Muscle layer of duodenum (tissue), 2 donors: ENCODE results near the gene SLC25A5.
"Not testable (repeated sequence)": the region's sequence is repeated elsewhere in the genome, so short reads cannot be mapped to it uniquely, and the experiment has no call there.

ENCODE experiments used
- H3K27ac ChIP-seq: one replicate; pipeline ENCODE4 v1.7.0; 2013; ENCODE audit warnings: mild to moderate bottlenecking, low read length
- H3K27me3 ChIP-seq: one replicate; pipeline ENCODE4 v1.7.0; 2013; ENCODE audit warnings: low read depth, mild to moderate bottlenecking, control low read depth, low read length
- H3K36me3 ChIP-seq, 2 donors: one replicate each; pipeline ENCODE4 v1.7.0; 2013; ENCODE audit warnings: low read length in 2 of 2, control low read depth in 1 of 2, mild to moderate bottlenecking in 1 of 2; ENCODE audit not compliant: insufficient read depth in 2 of 2, control insufficient read depth in 1 of 2
- H3K4me1 ChIP-seq, 2 donors: one replicate each; pipeline ENCODE4 v1.7.0; 2013; ENCODE audit warnings: low read length in 2 of 2, mild to moderate bottlenecking in 2 of 2, control low read depth in 1 of 2, moderate library complexity in 1 of 2; ENCODE audit not compliant: insufficient read depth in 2 of 2, control insufficient read depth in 1 of 2
- H3K4me3 ChIP-seq, 2 donors: one replicate each; pipeline ENCODE4 v1.7.0; 2013; ENCODE audit warnings: low read length in 2 of 2, low read depth in 1 of 2, mild to moderate bottlenecking in 1 of 2
- H3K9me3 ChIP-seq, 2 donors: one replicate each; pipeline ENCODE4 v1.7.0; 2013; ENCODE audit warnings: low read length in 2 of 2, control low read depth in 1 of 2, mild to moderate bottlenecking in 1 of 2; ENCODE audit not compliant: control insufficient read depth in 1 of 2
- donor health status: healthy.

SLC25A5 gene

GRCh38 chrX:119495734-119496726 lies 27.8 kb downstream of the SLC25A5 start:
- H3K9me3 ChIP-seq, result no peaks in the 10 kb centered on the region
- H3K4me1 ChIP-seq, result peaks cover 0 to 3% of the 10 kb centered on the region in 2 donors
- H3K27ac ChIP-seq, result peak overlapping the region; percentile 72
- no peaks in the 10 kb centered on the region for H3K36me3 ChIP-seq
- H3K4me3 ChIP-seq, result no peak overlapping the region
- H3K27me3 ChIP-seq, result no peaks in the 10 kb centered on the region

GRCh38 chrX:119497185-119497584 lies 28.9 kb downstream of the SLC25A5 start:
- Histone ChIP-seq H3K9me3 (no peaks in the 10 kb centered on the region), H3K27ac (no peak overlapping the region), H3K4me3 (no peak overlapping the region), H3K36me3 (no peaks in the 10 kb centered on the region), H3K4me1 (peaks cover 0 to 3% of the 10 kb centered on the region in 2 donors), H3K27me3 (no peaks in the 10 kb centered on the region)

- Histone ChIP-seq H3K27ac (no peak overlapping the region), H3K4me3 (no peak overlapping the region)
These were observed 32.0 kb downstream of the SLC25A5 start for GRCh38 chrX:119500061-119500800.

GRCh38 chrX:119501511-119502148 lies 33.4 kb downstream of the SLC25A5 start:
- Histone ChIP-seq H3K4me3 (no peak overlapping the region), H3K9me3 (no peaks in the 10 kb centered on the region), H3K27me3 (no peaks in the 10 kb centered on the region), H3K27ac (peak overlapping the region; percentile 69), H3K36me3 (no peaks in the 10 kb centered on the region), H3K4me1 (peaks cover 0 to 7% of the 10 kb centered on the region in 2 donors)

More at GRCh38 chrX:119500061-119500800, 32.0 kb downstream of the SLC25A5 start:
- H3K36me3 ChIP-seq, result no peaks in the 10 kb centered on the region
- no peaks in the 10 kb centered on the region for H3K27me3 ChIP-seq
- H3K9me3 ChIP-seq, result no peaks in the 10 kb centered on the region
- peaks cover 3 to 7% of the 10 kb centered on the region in 2 donors for H3K4me1 ChIP-seq

GRCh38 chrX:119502727-119503483 lies 34.7 kb downstream of the SLC25A5 start:
- no peaks in the 10 kb centered on the region for H3K36me3 ChIP-seq
- H3K27ac ChIP-seq, result peak overlapping the region; percentile 69
- peaks cover 0 to 7% of the 10 kb centered on the region in 2 donors for H3K4me1 ChIP-seq
- H3K27me3 ChIP-seq, result no peaks in the 10 kb centered on the region
- H3K9me3 ChIP-seq, result no peaks in the 10 kb centered on the region
- H3K4me3 ChIP-seq, result no peak overlapping the region

GRCh38 chrX:119503484-119503861 lies 35.2 kb downstream of the SLC25A5 start:
- H3K4me1 ChIP-seq, result peaks cover 0 to 7% of the 10 kb centered on the region in 2 donors
- H3K36me3 ChIP-seq, result no peaks in the 10 kb centered on the region
- no peaks in the 10 kb centered on the region for H3K9me3 ChIP-seq
- no peaks in the 10 kb centered on the region for H3K27me3 ChIP-seq
- H3K4me3 ChIP-seq, result no peak overlapping the region
- H3K27ac ChIP-seq, result peak overlapping the region; percentile 69

- not testable (repeated sequence) for H3K9me3 ChIP-seq, H3K4me1 ChIP-seq, H3K4me3 ChIP-seq, H3K27ac ChIP-seq, H3K36me3 ChIP-seq, H3K27me3 ChIP-seq
These were observed 36.9 kb downstream of the SLC25A5 start for GRCh38 chrX:119505145-119505544.

- Histone ChIP-seq H3K4me1 (peaks cover 0 to 7% of the 10 kb centered on the region in 2 donors), H3K36me3 (no peaks in the 10 kb centered on the region), H3K27ac (no peak overlapping the region), H3K4me3 (no peak overlapping the region), H3K9me3 (no peaks in the 10 kb centered on the region), H3K27me3 (no peaks in the 10 kb centered on the region)
These were observed 37.7 kb downstream of the SLC25A5 start for GRCh38 chrX:119505945-119506344.

- no peak overlapping the region for H3K4me3 ChIP-seq
- no peak overlapping the region for H3K27ac ChIP-seq
- no peaks in the 10 kb centered on the region for H3K9me3 ChIP-seq
- no peaks in the 10 kb centered on the region for H3K36me3 ChIP-seq
- H3K4me1 ChIP-seq, result peaks cover 0 to 7% of the 10 kb centered on the region in 2 donors
- H3K27me3 ChIP-seq, result no peaks in the 10 kb centered on the region
These were observed 39.0 kb downstream of the SLC25A5 start for GRCh38 chrX:119507206-119507605.

- Histone ChIP-seq H3K4me1 (no peaks in the 10 kb centered on the region), H3K9me3 (no peaks in the 10 kb centered on the region), H3K4me3 (no peak overlapping the region), H3K27ac (no peak overlapping the region), H3K27me3 (no peaks in the 10 kb centered on the region), H3K36me3 (no peaks in the 10 kb centered on the region)
These were observed 44.0 kb downstream of the SLC25A5 start for GRCh38 chrX:119512146-119512800.
